Left hindlimb (tissue), 1 donor: Measurements from ENCODE around the gene SELENOW.
"Not testable (repeated sequence)": the region's sequence is repeated elsewhere in the genome, so short reads cannot be mapped to it uniquely, and the experiment has no call there.

Experiments
- DNase-seq: peaks from one replicate; pipeline ENCODE4 v3.0.0-alpha.2; 2018

SELENOW gene

GRCh38 chr19:47756953-47757608 is 21.4 kb upstream of the SELENOW start:
- no peak for DNase-seq

- no peak for DNase-seq
These were observed 20.7 kb upstream of the SELENOW start for GRCh38 chr19:47757617-47758442.

GRCh38 chr19:47758443-47758804 is 20.1 kb upstream of the SELENOW start:
- DNase-seq: no peak

GRCh38 chr19:47760632-47760999 is 17.9 kb upstream of the SELENOW start:
- no peak for DNase-seq

GRCh38 chr19:47761566-47761965 is 16.9 kb upstream of the SELENOW start:
- no peak for DNase-seq

- DNase-seq: no peak
These were observed 16.4 kb upstream of the SELENOW start for GRCh38 chr19:47762151-47762550.

GRCh38 chr19:47762615-47763308 is 15.7 kb upstream of the SELENOW start:
- DNase-seq: no peak

- DNase-seq: not testable (repeated sequence)
These were observed 13.8 kb upstream of the SELENOW start for GRCh38 chr19:47764705-47765104.

GRCh38 chr19:47765523-47766358 is 12.8 kb upstream of the SELENOW start:
- peak; percentile 60 for DNase-seq

- DNase-seq: no peak
These were observed 12.2 kb upstream of the SELENOW start for GRCh38 chr19:47766359-47766620.

- DNase-seq: no peak
These were observed 11.8 kb upstream of the SELENOW start for GRCh38 chr19:47766670-47767069.

GRCh38 chr19:47767349-47767748 is 11.2 kb upstream of the SELENOW start:
- DNase-seq: no peak

GRCh38 chr19:47768604-47769003 is 9.9 kb upstream of the SELENOW start:
- no peak for DNase-seq

GRCh38 chr19:47769534-47769933 is 9.0 kb upstream of the SELENOW start:
- DNase-seq: no peak

GRCh38 chr19:47771291-47771690 is 7.2 kb upstream of the SELENOW start:
- DNase-seq: not testable (repeated sequence)

GRCh38 chr19:47776568-47776967 is 1.9 kb upstream of the SELENOW start:
- no peak for DNase-seq

GRCh38 chr19:47777245-47778048 is 1.1 kb upstream of the SELENOW start:
- not testable (repeated sequence) for DNase-seq

- no peak for DNase-seq
These were observed 450 bp downstream of the SELENOW start for GRCh38 chr19:47778954-47779351.

- no peak for DNase-seq
These were observed 1.2 kb downstream of the SELENOW start for GRCh38 chr19:47779524-47780214.

GRCh38 chr19:47780215-47780551 is 1.7 kb downstream of the SELENOW start:
- no peak for DNase-seq

GRCh38 chr19:47781590-47782262 is 3.2 kb downstream of the SELENOW start:
- DNase-seq: no peak
